Prostate gland (tissue), 2 donors: ENCODE results near the gene CCDC158. TPM values are rescaled to one million over a fixed set of nuclear protein-coding genes. Genes with fewer than 3 reads are reported as not detected.

Experiments used
- DNase-seq: peaks from one replicate; pipeline ENCODE4 v3.0.0-alpha.2; 2019; ENCODE audit warnings: low spot score
- H3K27ac ChIP-seq, 2 donors: fragments of 200-600 bp; sonication (generic); 2 replicates each; pipeline ENCODE4 v1.5.1; 2017 to 2019
- H3K27me3 ChIP-seq: fragments of 200-600 bp; sonication (generic); replicated peaks from 2 replicates; pipeline ENCODE4 v1.5.1; 2019; ENCODE audit not compliant: insufficient read depth
- H3K36me3 ChIP-seq, 2 donors: fragments of 200-600 bp; sonication (generic); 1 replicate in 1 of 2; 2 replicates in 1 of 2; pipeline versions ENCODE4 v1.5.1 to v1.8.1; 2017 to 2019
- H3K4me1 ChIP-seq: fragments of 200-600 bp; sonication (generic); replicated peaks from 2 replicates; pipeline ENCODE4 v1.5.1; 2019
- H3K4me3 ChIP-seq, 2 donors: fragments of 200-600 bp; sonication (generic); 2 replicates each; pipeline ENCODE4 v1.5.1; 2017 to 2019
- H3K9me3 ChIP-seq: fragments of 200-600 bp; sonication (generic); 2 replicates; pipeline ENCODE4 v1.5.1; 2017
- POLR2A ChIP-seq: fragments of 450-650 bp; IDR thresholded peaks from one replicate; pipeline ENCODE4 v1.6.1; 2016; ENCODE audit warnings: antibody characterized with exemption, mild to moderate bottlenecking
- POLR2AphosphoS5 ChIP-seq: sonication (generic); formaldehyde crosslinking; IDR thresholded peaks from one replicate; pipeline ENCODE4 v1.6.1; 2017; ENCODE audit warnings: antibody characterized with exemption
- WGBS: methylation state at CpG from one replicate; pipeline ENCODE4 v1.1.5; 2018; 5-methylcytosine and 5-hydroxymethylcytosine counted together
- intact Hi-C: fragments of 100-400 bp; cut with DNase I; formaldehyde crosslinking; loops from one replicate; pipeline ENCODE4 v1.14.2; 2022
- total RNA-seq, 2 donors: library from RNA; depleted of rRNA; stranded (reverse); fragments of >200 nt; gene quantifications; one replicate each; pipeline ENCODE4 v1.1.0, GENCODE V29; 2016
- TF ChIP-seq, protein P1 (sequence below), 4 experiments: fragments of 200-600 bp in 2 of 4; fragments of 450-650 bp in 2 of 4; sonication (generic) in 2 of 4; IDR thresholded peaks; 1 replicate in 3 of 4; 2 replicates in 1 of 4; pipeline ENCODE4 v1.5.1; 2016 to 2019; ENCODE audit warnings: antibody characterized with exemption in 4 of 4, mild to moderate bottlenecking in 2 of 4, moderate library complexity in 2 of 4

Gene CCDC158
- 1 to 10 TPM in 1 of 2 donors, not detected in 1; 4.9 TPM for total RNA-seq

DNA sequence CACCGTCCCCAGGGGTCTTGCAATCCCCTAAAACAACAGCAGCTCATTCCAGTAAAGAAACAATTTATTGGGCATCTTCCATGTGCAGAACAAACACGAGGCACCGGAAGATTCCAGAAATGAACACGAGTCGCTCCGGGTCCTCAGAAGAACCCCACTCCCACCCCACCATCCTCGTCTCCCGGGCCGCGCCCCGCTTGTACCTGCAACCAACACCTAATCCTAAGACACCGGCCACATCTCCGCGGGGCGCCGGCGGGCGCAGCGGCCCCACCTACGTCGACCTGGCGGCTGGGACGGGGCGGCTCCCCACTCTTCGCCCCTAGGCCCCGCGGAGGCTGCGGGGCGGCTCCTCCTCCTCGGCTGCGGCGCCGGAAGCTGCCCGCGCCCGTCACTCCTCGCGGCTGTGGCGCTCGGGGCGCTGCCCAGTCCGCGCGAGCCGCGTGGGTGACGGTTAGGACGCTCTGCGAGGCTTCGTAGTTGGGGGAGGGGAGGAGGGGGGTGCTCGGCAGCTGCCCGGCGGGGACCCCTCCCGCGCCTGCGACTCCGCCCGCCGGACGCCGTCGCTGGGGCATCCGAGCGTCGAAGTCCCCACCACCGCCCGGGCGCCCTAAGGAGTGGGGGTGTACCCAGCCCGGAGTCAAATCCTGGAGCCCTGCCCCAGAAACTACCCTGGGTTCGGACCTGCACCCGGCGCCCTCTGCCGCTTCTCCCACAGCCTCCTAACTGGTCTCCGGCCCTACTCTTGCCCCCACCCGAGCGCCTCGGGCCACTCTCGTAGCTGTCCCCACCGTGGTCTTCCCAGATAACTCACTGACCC, at the start of gene CCDC158:
CCDC158 (minus strand) TSS at position 380 of the 820 bp plus-strand sequence. CDS start 17,934 bp downstream, outside the sequence.
- no peaks in the 10 kb centered on the region for H3K27me3 ChIP-seq
- no peaks in the 10 kb centered on the region for H3K9me3 ChIP-seq
- H3K4me3 ChIP-seq: peak within 1 kb of the TSS; percentile 39 to 47
- no peaks in the 10 kb centered on the region for H3K36me3 ChIP-seq
- intact Hi-C loops: loop anchor here (5.0 kb wide), 1 partner anchor 244 kb away; no protein-coding TSS in a partner anchor
- TF ChIP-seq, protein P1, sequence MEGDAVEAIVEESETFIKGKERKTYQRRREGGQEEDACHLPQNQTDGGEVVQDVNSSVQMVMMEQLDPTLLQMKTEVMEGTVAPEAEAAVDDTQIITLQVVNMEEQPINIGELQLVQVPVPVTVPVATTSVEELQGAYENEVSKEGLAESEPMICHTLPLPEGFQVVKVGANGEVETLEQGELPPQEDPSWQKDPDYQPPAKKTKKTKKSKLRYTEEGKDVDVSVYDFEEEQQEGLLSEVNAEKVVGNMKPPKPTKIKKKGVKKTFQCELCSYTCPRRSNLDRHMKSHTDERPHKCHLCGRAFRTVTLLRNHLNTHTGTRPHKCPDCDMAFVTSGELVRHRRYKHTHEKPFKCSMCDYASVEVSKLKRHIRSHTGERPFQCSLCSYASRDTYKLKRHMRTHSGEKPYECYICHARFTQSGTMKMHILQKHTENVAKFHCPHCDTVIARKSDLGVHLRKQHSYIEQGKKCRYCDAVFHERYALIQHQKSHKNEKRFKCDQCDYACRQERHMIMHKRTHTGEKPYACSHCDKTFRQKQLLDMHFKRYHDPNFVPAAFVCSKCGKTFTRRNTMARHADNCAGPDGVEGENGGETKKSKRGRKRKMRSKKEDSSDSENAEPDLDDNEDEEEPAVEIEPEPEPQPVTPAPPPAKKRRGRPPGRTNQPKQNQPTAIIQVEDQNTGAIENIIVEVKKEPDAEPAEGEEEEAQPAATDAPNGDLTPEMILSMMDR (IDR thresholded peaks at IDR 0.05): no peak
- TF ChIP-seq POLR2AphosphoS5: no peak
- TF ChIP-seq POLR2A: no peak
- H3K27ac ChIP-seq: peak within 1 kb of the TSS in 1 of 2 donors; percentile 23
- WGBS: 5% methylated on average over 60 of the region's 79 CpGs
- DNase-seq: no peak
- no peaks in the 10 kb centered on the region for H3K4me1 ChIP-seq

DNA sequence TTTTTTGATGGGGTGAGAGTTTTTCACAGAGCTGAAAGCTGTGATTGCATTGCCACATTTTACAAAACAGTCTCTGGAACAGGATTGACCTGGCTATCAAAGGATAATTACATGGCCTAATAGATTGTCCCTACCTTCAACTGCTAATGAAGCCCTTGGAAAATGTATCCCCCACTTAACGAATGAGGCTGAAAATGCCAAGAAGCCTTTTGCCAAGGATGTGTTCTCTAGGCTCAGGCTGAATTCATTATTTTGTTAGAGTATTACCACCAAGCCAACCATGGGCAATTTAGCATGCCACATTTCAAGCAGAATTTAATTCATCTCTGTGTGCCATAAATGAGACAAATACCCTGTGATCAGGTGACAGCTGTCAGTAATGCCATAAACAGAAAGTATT, 49.6 kb upstream of the CCDC158 start:
- Histone ChIP-seq H3K4me3 (no peak overlapping the region), H3K36me3 (no peaks in the 10 kb centered on the region), H3K4me1 (no peaks in the 10 kb centered on the region), H3K9me3 (no peaks in the 10 kb centered on the region), H3K27me3 (no peaks in the 10 kb centered on the region), H3K27ac (no peak overlapping the region)
- intact Hi-C loops: no loop called here
- WGBS: 76% methylated on average over 1 of the region's 1 CpG
- no peak for TF ChIP-seq POLR2AphosphoS5
- no peak for DNase-seq

DNA sequence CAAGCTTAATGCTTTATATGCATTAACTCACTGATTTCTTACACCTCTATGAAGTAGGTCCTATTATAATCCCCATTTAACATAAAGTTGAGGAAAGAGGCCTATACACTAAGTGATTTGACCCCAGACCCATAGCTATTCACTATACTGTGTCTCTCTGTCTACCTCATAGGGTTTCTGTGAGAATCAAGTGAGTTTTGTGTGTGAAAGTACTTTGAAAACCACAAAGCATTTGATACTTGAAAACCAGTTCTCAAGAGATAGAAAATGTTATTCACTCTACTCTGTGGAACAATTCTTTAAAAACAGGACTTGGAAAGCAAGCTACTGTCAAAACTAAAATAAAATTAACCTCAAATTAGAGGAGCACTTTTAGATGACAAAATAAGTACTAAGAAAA, 49.1 kb upstream of the CCDC158 start:
- Histone ChIP-seq H3K4me3 (no peak overlapping the region), H3K9me3 (no peaks in the 10 kb centered on the region), H3K27ac (no peak overlapping the region), H3K4me1 (no peaks in the 10 kb centered on the region), H3K36me3 (no peaks in the 10 kb centered on the region), H3K27me3 (no peaks in the 10 kb centered on the region)
- TF ChIP-seq, protein P1 (IDR thresholded peaks at IDR 0.05): no peak
- TF ChIP-seq POLR2A (no peak), POLR2AphosphoS5 (no peak)
- DNase-seq: no peak
- intact Hi-C loops: no loop called here

DNA sequence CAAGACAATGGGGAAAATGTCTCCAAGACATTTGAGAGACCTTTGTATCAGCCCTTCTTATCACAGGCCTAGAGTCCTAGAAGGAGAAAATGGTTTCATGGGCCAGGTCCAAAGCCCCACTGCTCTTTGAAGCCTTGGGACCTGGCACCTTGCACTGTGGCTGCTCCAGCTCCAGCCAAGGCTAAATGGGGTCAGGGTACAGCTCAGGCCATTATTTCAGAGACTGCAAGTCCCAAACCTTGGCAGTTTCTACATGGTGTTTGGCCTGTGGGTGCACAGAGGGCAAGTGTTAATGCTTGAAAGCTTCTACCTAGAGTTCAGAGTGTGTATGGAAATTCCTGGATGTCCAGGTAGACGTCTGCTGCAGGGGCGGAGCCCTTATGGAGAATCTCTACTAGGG, 42.6 kb upstream of the CCDC158 start:
- no peak overlapping the region for H3K4me3 ChIP-seq
- intact Hi-C loops: no loop called here
- WGBS: 100% methylated on average over 2 of the region's 2 CpGs
- DNase-seq: no peak
- H3K27me3 ChIP-seq: no peaks in the 10 kb centered on the region
- TF ChIP-seq POLR2AphosphoS5 (no peak), POLR2A (no peak)
- TF ChIP-seq, protein P1 (IDR thresholded peaks at IDR 0.05): no peak
- no peak overlapping the region for H3K27ac ChIP-seq
- H3K36me3 ChIP-seq: no peaks in the 10 kb centered on the region
- no peaks in the 10 kb centered on the region for H3K4me1 ChIP-seq
- no peaks in the 10 kb centered on the region for H3K9me3 ChIP-seq

DNA sequence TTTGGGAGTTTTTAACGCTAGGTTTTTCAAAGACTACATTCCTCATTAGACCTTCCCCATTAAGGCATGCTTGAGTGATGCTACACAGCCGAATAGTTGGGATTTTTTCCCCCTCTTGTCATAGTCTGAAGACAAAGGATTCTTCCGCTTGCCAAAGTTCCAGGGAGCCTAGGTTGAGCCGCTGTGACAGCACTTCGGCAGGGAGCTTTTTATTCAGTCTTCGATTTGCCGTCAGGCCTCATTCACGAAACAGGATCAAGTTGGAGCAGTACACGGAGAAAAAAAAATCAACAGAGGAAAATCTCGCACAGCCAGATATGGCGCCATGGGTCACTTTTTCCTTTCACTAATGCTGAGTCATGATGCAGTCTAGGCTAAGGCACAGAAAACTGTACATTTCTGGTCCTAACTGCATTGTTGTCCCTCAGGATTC, 38.4 kb upstream of the CCDC158 start:
- Histone ChIP-seq H3K36me3 (no peaks in the 10 kb centered on the region), H3K9me3 (no peaks in the 10 kb centered on the region), H3K4me3 (no peak overlapping the region), H3K4me1 (no peaks in the 10 kb centered on the region), H3K27me3 (no peaks in the 10 kb centered on the region), H3K27ac (no peak overlapping the region)
- WGBS: 43% methylated on average over 11 of the region's 11 CpGs
- DNase-seq: no peak
- TF ChIP-seq, protein P1 (IDR thresholded peaks at IDR 0.05): no peak
- no peak for TF ChIP-seq POLR2AphosphoS5
- no peak for TF ChIP-seq POLR2A
- intact Hi-C loops: no loop called here
